ENCODE measurements around the gene ARSB. TPM values are rescaled to one million over a fixed set of nuclear protein-coding genes. Genes with fewer than 3 reads are reported as not detected.

Gene ARSB
- total and polyA plus RNA-seq, 10 of the 15 experiments (the other 5 are each of a cell fraction or from before 2014, with no cell fraction given): 1.2 to 8.2 (median 6.1) TPM

DNA sequence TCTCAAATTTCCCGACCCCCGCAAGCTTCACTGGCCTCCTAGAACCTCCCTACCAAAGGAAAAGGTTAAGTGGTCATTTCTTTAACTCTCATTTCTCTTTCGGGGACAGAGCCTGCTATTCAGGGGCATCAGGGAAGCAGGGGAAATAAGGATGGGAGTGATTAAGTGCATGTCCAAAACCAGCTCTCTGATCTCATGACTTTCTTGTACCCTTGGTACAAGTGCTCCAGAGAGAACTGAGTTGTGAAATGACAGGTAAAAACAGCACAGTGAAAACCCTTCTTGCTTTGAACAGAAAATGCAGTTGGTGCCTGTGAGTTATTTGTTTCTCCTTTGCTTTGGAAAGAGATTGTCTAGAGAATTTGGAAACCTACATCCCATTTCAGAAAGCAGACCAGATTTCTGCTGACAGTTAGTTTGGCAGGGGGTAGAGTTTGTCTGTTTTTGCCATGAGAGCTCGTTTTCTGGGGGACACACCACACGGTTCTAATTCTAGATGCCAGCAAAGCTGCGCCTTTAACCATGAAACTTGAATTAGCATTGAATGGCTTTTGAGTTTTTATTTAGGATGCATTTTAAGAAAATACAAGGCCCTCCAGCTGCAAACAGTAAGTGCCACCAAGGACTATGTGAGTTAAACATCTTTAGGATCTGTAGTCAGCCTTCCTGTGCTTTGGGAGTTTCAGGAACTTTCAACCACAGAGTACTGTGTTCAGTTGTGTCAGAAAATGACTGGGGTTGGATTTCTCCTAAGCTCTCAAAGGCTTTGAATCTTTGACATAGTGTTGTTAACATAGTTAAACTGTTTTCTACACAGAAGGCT lies 174.8 kb downstream of the ARSB start (continued):
- TF ChIP-seq, protein P1, sequence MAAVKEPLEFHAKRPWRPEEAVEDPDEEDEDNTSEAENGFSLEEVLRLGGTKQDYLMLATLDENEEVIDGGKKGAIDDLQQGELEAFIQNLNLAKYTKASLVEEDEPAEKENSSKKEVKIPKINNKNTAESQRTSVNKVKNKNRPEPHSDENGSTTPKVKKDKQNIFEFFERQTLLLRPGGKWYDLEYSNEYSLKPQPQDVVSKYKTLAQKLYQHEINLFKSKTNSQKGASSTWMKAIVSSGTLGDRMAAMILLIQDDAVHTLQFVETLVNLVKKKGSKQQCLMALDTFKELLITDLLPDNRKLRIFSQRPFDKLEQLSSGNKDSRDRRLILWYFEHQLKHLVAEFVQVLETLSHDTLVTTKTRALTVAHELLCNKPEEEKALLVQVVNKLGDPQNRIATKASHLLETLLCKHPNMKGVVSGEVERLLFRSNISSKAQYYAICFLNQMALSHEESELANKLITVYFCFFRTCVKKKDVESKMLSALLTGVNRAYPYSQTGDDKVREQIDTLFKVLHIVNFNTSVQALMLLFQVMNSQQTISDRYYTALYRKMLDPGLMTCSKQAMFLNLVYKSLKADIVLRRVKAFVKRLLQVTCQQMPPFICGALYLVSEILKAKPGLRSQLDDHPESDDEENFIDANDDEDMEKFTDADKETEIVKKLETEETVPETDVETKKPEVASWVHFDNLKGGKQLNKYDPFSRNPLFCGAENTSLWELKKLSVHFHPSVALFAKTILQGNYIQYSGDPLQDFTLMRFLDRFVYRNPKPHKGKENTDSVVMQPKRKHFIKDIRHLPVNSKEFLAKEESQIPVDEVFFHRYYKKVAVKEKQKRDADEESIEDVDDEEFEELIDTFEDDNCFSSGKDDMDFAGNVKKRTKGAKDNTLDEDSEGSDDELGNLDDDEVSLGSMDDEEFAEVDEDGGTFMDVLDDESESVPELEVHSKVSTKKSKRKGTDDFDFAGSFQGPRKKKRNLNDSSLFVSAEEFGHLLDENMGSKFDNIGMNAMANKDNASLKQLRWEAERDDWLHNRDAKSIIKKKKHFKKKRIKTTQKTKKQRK (IDR thresholded peaks at IDR 0.05; ENCODE audit: low read depth, low read length): no peak
- TF ChIP-seq POLR2AphosphoS2 (IDR thresholded peaks at IDR 0.05; ENCODE audit: low read depth, low read length) (no peak), NFXL1 (IDR thresholded peaks at IDR 0.05; ENCODE audit: borderline replicate concordance) (no peak)

DNA sequence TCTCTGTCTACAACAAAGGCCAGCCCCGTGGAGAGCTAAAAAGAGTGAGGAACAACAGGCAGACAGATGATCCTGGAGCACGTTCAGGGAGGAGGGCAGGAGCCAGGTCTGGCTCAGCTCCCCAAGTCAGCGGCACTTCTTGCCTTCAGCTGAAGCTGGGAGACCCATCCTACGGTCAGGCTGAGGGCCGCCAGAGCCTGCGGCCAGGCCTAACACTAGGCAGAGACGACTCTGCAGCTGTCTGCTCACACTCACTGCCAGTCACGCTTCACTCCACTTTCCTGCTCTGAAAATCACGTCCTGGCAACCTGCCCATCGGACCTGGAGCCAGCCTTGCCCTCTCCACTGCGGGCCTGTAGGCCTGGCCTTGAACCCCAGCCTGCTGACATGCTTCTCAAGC lies 175.7 kb downstream of the ARSB start:
- RAD21 ChIA-PET (ENCODE audit: unreplicated experiment): no interaction called here
- ATAC-seq (no peak), DNase-seq (ENCODE audit: low read depth, low spot score) (no peak), FAIRE-seq (no peak)
- Histone ChIP-seq H3K9me3 (replicated peaks; ENCODE audit: control insufficient read depth, insufficient read depth, low read length) (no peaks in the 10 kb centered on the region), H3K79me2 (ENCODE audit: control insufficient read depth, insufficient read depth, low read length) (no peaks in the 10 kb centered on the region), H3K27me3 (replicated peaks in 1 of 2; ENCODE audit: control insufficient read depth in 2 of 2, insufficient read depth in 2 of 2, low read length in 1 of 2) (no peaks in the 10 kb centered on the region), H3K4me2 (ENCODE audit: control insufficient read depth, insufficient read depth) (no peak overlapping the region), H3K4me3 (no peak overlapping the region), H3K36me3 (ENCODE audit: control insufficient read depth in 2 of 2, insufficient read depth in 2 of 2, low read length in 1 of 2) (no peaks in the 10 kb centered on the region), H4K20me1 (ENCODE audit: control insufficient read depth, insufficient read depth) (no peaks in the 10 kb centered on the region), H3K9ac (ENCODE audit: control insufficient read depth, insufficient read depth, low read length) (no peak overlapping the region), H3K4me1 (ENCODE audit: control insufficient read depth, insufficient read depth, low read length) (no peaks in the 10 kb centered on the region), H3K27ac (ENCODE audit: control insufficient read depth, insufficient read depth) (no peak overlapping the region), H2AFZ (ENCODE audit: control insufficient read depth, low read depth, low read length) (no peak overlapping the region)
- POLR2A ChIA-PET: no interaction called here
- 73% methylated on average over 11 of the region's 11 CpGs for WGBS (ENCODE audit: insufficient coverage, insufficient replicate concordance, low lambda C conversion rate, missing lambda C conversion rate)
- in situ Hi-C loops (cut with MboI): no loop called here
- SMC1A ChIA-PET (ENCODE audit: uncharacterized antibody, unreplicated experiment): interaction anchor here (1.1 to 1.4 kb wide), 2 partner anchors 18 to 27 kb away, joined by 3 to 4 read pairs; no protein-coding TSS in a partner anchor
- no TSS peak for BruUV-seq (replicated peaks)
- CTCF ChIA-PET: interaction anchor here (1.5 kb wide), 1 partner anchor 14 kb away, joined by 5 read pairs; no protein-coding TSS in a partner anchor
- intact Hi-C loops (cut with micrococcal nuclease; ENCODE audit: unreplicated experiment): no loop called here
- TF ChIP-seq, protein P2, sequence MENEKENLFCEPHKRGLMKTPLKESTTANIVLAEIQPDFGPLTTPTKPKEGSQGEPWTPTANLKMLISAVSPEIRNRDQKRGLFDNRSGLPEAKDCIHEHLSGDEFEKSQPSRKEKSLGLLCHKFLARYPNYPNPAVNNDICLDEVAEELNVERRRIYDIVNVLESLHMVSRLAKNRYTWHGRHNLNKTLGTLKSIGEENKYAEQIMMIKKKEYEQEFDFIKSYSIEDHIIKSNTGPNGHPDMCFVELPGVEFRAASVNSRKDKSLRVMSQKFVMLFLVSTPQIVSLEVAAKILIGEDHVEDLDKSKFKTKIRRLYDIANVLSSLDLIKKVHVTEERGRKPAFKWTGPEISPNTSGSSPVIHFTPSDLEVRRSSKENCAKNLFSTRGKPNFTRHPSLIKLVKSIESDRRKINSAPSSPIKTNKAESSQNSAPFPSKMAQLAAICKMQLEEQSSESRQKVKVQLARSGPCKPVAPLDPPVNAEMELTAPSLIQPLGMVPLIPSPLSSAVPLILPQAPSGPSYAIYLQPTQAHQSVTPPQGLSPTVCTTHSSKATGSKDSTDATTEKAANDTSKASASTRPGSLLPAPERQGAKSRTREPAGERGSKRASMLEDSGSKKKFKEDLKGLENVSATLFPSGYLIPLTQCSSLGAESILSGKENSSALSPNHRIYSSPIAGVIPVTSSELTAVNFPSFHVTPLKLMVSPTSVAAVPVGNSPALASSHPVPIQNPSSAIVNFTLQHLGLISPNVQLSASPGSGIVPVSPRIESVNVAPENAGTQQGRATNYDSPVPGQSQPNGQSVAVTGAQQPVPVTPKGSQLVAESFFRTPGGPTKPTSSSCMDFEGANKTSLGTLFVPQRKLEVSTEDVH (IDR thresholded peaks at IDR 0.05; ENCODE audit: low read depth, partially characterized antibody): no peak

Data from GM12878 (cell line).